HUES6 (cell line): Measurements from ENCODE around the gene CSH1.
"Not testable (repeated sequence)": the region's sequence is repeated elsewhere in the genome, so short reads cannot be mapped to it uniquely, and the experiment has no call there.

Experiments
- H3K27ac ChIP-seq: 2 replicates; pipeline ENCODE4 v1.7.0; 2013; ENCODE audit warnings: low read depth, mild to moderate bottlenecking, low read length, inconsistent platforms
- H3K27me3 ChIP-seq: 2 replicates; pipeline ENCODE4 v1.6.1; 2013; ENCODE audit warnings: low read length; ENCODE audit not compliant: control insufficient read depth, insufficient read depth
- H3K36me3 ChIP-seq: 2 replicates; pipeline ENCODE4 v1.6.1; 2013; ENCODE audit warnings: low read length; ENCODE audit not compliant: control insufficient read depth, insufficient read depth
- H3K4me1 ChIP-seq: 2 replicates; pipeline ENCODE4 v1.6.1; 2013; ENCODE audit warnings: low read length; ENCODE audit not compliant: control insufficient read depth, insufficient read depth
- H3K4me3 ChIP-seq: 2 replicates; pipeline ENCODE4 v1.5.1; 2013; ENCODE audit warnings: low read depth, low read length
- H3K9ac ChIP-seq: one replicate; pipeline ENCODE4 v1.6.1; 2013; ENCODE audit warnings: mild to moderate bottlenecking, low read length
- H3K9me3 ChIP-seq: 2 replicates; pipeline ENCODE4 v1.6.1; 2013; ENCODE audit warnings: low read depth, low read length; ENCODE audit not compliant: control insufficient read depth, insufficient read depth

CSH1 gene

DNA sequence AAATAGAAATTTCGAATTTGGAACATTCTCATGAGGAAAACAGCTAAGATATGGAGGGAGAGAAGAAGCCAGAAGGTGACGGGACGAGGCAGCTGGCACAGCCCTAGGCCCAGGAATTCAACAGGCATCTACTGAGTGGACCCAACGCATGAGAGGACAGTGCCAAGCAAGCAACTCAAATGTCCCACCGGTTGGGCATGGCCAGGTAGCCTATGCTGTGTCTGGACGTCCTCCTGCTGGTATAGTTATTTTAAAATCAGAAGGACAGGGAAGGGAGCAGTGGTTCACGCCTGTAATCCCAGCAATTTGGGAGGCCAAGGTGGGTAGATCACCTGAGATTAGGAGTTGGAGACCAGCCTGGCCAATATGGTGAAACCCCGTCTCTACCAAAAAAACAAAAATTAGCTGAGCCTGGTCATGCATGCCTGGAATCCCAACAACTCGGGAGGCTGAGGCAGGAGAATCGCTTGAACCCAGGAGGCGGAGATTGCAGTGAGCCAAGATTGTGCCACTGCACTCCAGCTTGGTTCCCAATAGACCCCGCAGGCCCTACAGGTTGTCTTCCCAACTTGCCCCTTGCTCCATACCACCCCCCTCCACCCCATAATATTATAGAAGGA lies 20.3 kb upstream of the CSH1 start:
- H3K4me1 ChIP-seq = peaks cover 7% of the 10 kb centered on the region; the same call in 1 of the 2 replicates
- H3K4me3 ChIP-seq = no peak overlapping the region
- H3K9ac ChIP-seq = peak overlapping the region; percentile 16
- no peaks in the 10 kb centered on the region for H3K36me3 ChIP-seq
- H3K27me3 ChIP-seq = peaks cover 18% of the 10 kb centered on the region
- no peaks in the 10 kb centered on the region for H3K9me3 ChIP-seq
- H3K27ac ChIP-seq = no peak overlapping the region

DNA sequence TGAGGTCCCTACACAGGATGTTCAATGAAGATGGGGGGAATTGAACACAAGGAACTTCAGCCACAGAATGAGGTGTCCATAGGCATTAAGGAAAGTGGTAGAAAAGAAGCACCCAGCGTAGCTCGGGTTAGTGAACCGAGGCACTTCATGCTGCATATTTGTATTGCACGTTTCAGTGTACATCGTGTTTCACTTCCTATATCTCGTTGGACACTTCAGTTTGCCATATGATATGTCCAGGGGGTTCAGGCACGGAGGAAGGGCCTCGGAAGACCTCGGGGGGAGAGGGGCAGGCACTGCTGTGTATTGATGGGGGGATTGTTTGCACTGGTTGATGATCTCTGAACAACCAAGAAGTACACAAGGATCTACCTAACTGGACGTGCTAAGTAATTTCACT lies 19.4 kb upstream of the CSH1 start:
- H3K4me3 ChIP-seq, H3K27ac ChIP-seq, H3K9me3 ChIP-seq, H3K4me1 ChIP-seq, H3K9ac ChIP-seq, H3K36me3 ChIP-seq: not testable (repeated sequence)
- peaks cover 18% of the 10 kb centered on the region for H3K27me3 ChIP-seq

DNA sequence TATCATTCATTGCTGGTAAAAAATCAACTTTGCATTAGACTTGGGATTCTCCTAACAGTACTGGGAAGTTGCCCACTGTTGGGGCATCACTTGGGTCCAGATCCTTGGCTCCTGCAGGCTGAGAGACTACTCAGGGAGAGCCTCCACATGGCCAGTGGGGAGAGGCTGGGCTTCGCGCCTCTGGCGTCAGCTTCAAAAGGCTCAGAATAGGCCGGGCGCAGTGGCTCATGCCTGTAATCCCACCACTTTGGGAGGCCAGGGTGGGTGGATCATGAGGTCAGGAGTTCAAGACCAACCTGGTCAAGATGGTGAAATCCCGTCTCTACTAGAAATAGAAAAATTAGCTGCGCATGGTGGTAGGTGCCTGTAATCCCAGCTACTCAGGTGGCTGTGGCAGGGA lies 18.1 kb upstream of the CSH1 start:
- Histone ChIP-seq H3K4me3 (no peak overlapping the region), H3K27ac (no peak overlapping the region), H3K4me1 (peaks cover 7% of the 10 kb centered on the region; the same call in 1 of the 2 replicates), H3K9me3 (no peaks in the 10 kb centered on the region), H3K36me3 (no peaks in the 10 kb centered on the region), H3K27me3 (peaks cover 20% of the 10 kb centered on the region), H3K9ac (no peak overlapping the region)

DNA sequence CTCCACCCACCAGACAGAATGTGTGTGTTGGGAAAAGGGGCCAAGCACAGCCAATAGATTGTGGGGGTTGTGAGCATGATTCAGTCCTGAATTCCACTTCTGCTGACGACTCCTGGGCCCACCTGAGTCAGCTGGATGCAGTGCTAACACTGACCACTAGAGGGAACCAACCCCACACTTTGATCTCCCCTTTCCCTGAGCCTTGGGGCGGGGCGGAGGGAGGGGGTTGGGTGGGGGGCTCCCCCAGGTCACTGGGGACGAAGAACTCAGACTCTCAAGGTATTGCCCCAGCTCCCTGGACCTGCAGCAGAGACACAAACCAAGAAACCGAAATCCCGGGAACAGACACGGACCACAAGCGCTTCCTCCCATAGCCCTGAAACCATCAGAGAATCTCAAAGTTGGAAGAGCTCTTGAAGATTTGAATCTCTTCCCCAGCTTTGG lies 15.3 kb upstream of the CSH1 start:
- Histone ChIP-seq H3K4me3 (no peak overlapping the region), H3K4me1 (peaks cover 3% of the 10 kb centered on the region; the same call in 1 of the 2 replicates), H3K36me3 (no peaks in the 10 kb centered on the region), H3K27ac (no peak overlapping the region), H3K9ac (no peak overlapping the region), H3K27me3 (peaks cover 8% of the 10 kb centered on the region), H3K9me3 (no peaks in the 10 kb centered on the region)

DNA sequence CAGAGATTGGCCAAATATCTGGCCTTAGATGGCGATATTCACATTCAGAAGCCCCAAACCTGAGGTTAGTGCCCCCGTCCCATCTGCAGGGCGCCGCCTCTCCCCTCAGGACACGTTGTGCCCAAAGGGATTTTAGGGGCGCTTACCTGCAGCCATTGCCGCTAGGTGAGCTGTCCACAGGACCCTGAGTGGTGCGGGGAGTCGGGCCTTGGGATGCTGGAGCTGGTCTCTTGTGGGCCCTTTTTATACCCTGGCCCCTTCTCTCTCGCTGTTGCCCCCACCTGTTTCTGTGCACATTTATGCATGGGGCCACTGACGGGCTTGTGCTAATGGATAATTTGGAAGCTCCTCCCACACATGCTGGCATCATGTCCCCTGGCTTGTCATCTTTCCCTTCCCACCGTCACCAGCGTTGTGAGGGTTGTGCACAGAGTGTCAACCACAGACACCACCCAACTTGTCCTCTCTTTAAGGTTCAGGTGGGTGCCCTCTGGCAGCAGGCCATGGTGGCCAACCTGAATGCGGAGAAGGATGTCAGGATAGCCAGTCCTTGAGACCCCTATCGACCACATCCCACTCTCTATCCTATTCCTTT lies 14.8 kb upstream of the CSH1 start, which contains the start of gene CSHL1:
TSS of gene CSHL1 (minus strand) at position 218 of the 595 bp plus-strand sequence. CDS start at position 156, 62 bp downstream.
- peaks cover 2% of the 10 kb centered on the region for H3K27me3 ChIP-seq
- no peak within 1 kb of the TSS for H3K27ac ChIP-seq
- H3K9me3 ChIP-seq = no peaks in the 10 kb centered on the region
- H3K36me3 ChIP-seq = no peaks in the 10 kb centered on the region
- H3K4me1 ChIP-seq = peaks cover 3% of the 10 kb centered on the region; the same call in 1 of the 2 replicates
- no peak within 1 kb of the TSS for H3K9ac ChIP-seq
- no peak within 1 kb of the TSS for H3K4me3 ChIP-seq

DNA sequence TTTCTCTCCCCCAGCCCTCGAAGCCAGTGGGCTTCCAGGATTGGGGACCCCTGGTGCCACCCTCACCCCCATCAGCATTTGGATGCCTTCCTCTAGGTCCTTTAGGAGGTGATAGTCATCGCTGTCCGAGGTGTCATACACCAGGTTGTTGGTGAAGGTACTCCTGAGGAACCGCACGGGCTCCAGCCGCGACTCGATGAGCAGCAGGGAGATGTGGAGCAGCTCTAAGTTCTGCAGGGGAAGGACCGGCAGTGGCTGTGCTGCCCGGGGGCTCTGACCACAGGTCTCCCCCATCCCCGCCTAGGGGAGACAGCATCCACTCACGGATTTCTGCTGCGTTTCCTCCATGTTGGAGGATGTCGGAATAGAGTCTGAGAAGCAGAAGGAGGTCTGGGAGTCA lies 13.7 kb upstream of the CSH1 start:
- H3K9me3 ChIP-seq = no peaks in the 10 kb centered on the region

DNA sequence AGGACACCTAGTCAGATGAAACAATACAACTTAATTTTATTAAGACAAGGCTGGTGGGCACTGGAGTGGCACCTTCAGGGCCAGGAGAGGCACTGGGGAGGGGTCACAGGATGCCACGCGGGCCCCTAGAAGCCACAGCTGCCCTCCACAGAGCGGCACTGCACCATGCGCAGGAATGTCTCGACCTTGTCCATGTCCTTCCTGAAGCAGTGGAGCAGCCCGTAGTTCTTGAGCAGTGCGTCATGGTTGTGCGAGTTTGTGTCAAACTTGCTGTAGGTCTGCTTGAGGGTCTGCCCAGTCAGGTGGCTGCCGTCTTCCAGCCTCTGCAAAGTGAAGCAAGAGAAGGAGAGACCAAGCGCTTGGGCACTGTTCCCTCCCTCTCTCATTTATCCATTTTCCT lies 13.2 kb upstream of the CSH1 start:
- H3K36me3 ChIP-seq, H3K9me3 ChIP-seq, H3K4me3 ChIP-seq, H3K27ac ChIP-seq, H3K4me1 ChIP-seq, H3K27me3 ChIP-seq, H3K9ac ChIP-seq: not testable (repeated sequence)

More for the DNA sequence above, 13.7 kb upstream of the CSH1 start:
- no peak overlapping the region for H3K9ac ChIP-seq
- H3K4me1 ChIP-seq = peaks cover 3% of the 10 kb centered on the region; the same call in 1 of the 2 replicates
- H3K36me3 ChIP-seq = no peaks in the 10 kb centered on the region
- H3K27ac ChIP-seq = no peak overlapping the region
- H3K4me3 ChIP-seq = no peak overlapping the region
- peaks cover 2% of the 10 kb centered on the region for H3K27me3 ChIP-seq

DNA sequence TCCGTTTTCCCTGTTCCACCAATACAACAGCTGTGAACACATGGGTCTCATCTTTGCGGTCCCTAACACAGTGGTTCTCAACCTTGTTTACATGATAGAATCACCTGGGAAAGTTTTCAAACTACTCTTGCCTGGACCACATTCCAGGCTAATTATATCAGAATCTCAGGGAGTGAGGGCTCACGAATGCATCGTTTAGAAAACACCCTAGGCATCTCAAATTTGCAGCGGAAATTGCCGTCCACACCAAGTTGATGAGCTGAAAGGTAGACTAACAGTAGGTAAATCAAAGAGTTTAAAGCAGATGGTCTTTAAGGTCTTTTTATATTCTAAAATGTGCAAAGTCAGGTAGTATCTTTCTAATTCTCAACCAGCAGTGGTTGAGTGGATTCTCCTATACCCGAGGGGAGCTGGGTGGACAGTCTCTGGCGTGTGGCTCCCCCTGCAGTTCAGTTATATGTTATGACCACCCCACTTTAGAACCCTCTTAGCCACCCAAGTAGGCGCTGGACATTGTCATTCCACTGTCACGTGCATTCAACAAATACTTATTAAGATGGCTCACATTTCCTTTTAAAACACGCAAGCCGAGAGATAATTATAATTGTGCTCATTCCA lies 10.9 kb upstream of the CSH1 start:
- not testable (repeated sequence) for H3K4me1 ChIP-seq, H3K27ac ChIP-seq, H3K9ac ChIP-seq, H3K9me3 ChIP-seq, H3K36me3 ChIP-seq, H3K27me3 ChIP-seq, H3K4me3 ChIP-seq

DNA sequence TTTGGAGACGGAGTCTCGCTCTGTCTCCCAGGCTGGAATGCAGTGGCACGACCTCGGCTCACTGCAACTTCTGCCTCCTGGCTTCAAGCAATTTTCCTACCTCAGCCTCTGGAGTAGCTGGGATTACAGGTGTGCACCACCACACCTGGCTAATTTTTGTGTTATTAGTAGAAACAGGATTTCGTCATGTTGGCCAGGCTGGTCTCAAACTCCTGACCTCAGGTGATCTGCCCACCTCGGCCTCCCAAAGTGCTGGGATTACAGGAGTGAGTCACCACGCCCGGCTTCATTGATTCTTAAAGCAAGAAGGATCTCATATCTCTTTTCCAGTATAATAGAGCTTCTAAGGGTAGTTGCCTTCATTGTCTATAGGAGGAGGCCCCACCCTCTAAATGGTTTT lies 8.4 kb upstream of the CSH1 start:
- not testable (repeated sequence) for H3K27ac ChIP-seq, H3K9me3 ChIP-seq, H3K4me3 ChIP-seq, H3K36me3 ChIP-seq, H3K4me1 ChIP-seq, H3K27me3 ChIP-seq, H3K9ac ChIP-seq

DNA sequence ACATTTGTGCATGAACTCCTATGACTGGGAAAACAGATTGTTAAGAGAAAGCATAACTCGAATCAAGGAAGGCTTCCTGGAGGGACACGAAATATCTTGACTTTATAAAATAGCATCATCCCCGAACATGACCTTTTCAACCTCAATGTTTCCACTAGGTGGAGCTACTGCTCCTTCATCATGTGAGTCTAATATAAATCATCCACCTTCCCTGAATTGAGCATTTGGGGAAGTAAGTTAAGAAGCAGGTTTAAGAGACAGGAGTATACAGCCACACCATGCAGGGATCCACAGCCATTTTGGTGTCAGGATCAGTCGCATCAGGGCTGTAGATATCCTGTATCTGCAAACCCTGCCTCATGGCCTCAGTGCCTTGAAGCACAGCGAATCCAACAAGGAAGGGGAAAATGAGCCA lies 7.4 kb upstream of the CSH1 start:
- H3K4me3 ChIP-seq, H3K9me3 ChIP-seq, H3K4me1 ChIP-seq, H3K27ac ChIP-seq, H3K9ac ChIP-seq, H3K36me3 ChIP-seq, H3K27me3 ChIP-seq: not testable (repeated sequence)

DNA sequence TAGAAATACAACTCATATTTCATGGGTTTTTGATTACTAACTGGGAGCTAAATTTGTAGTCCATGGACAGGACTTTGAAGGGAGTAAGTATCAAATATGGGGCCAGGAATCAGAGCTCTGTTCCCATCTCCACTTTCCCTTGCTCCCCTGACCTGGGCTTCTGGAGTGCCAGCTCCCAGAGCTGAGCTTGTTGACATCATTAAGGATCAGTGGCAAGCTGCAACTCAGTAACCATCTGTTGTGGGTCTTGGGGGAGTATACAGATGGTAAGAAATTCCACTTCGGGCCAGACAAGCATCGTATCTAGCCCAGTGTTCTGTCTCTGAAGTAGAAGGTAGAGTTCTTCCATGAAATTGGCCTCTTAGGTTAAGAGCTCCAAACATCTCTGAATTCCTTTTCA lies 5.6 kb upstream of the CSH1 start:
- not testable (repeated sequence) for H3K4me1 ChIP-seq, H3K4me3 ChIP-seq, H3K9ac ChIP-seq, H3K27me3 ChIP-seq, H3K27ac ChIP-seq, H3K36me3 ChIP-seq, H3K9me3 ChIP-seq
